Suppressor macrophage (primary cell): ENCODE data around the gene ITPK1.

ENCODE experiments used
- DNase-seq, 4 experiments: peaks; one replicate each; pipeline ENCODE4 v3.0.0-alpha.2; 2020 to 2022

The ITPK1 gene

GRCh38 chr14:93006567-93007051 lies 109.1 kb downstream of the ITPK1 start:
- DNase-seq = no peak

- DNase-seq = no peak
These were observed 109.9 kb downstream of the ITPK1 start for GRCh38 chr14:93005838-93006237.

GRCh38 chr14:93005135-93005813 lies 110.5 kb downstream of the ITPK1 start:
- no peak for DNase-seq

- no peak for DNase-seq
These were observed 111.0 kb downstream of the ITPK1 start for GRCh38 chr14:93004699-93005082.

- no peak for DNase-seq
These were observed 111.6 kb downstream of the ITPK1 start for GRCh38 chr14:93003945-93004698.

GRCh38 chr14:93002851-93003298 lies 112.8 kb downstream of the ITPK1 start:
- DNase-seq = no peak

- no peak for DNase-seq
These were observed 113.7 kb downstream of the ITPK1 start for GRCh38 chr14:93002049-93002448.

GRCh38 chr14:92998946-92999345 lies 116.8 kb downstream of the ITPK1 start:
- no peak for DNase-seq

- no peak for DNase-seq
These were observed 118.2 kb downstream of the ITPK1 start for GRCh38 chr14:92997343-92998061.

GRCh38 chr14:92995620-92996019 lies 120.1 kb downstream of the ITPK1 start:
- no peak for DNase-seq

GRCh38 chr14:92994942-92995341 lies 120.8 kb downstream of the ITPK1 start:
- no peak for DNase-seq

GRCh38 chr14:92994131-92994676 lies 121.5 kb downstream of the ITPK1 start:
- no peak for DNase-seq

GRCh38 chr14:92993302-92993701 lies 122.4 kb downstream of the ITPK1 start:
- no peak for DNase-seq

- DNase-seq = no peak
These were observed 124.2 kb downstream of the ITPK1 start for GRCh38 chr14:92991536-92991935.

- no peak for DNase-seq
These were observed 125.0 kb downstream of the ITPK1 start for GRCh38 chr14:92990456-92991430.

GRCh38 chr14:92988786-92989755 lies 126.7 kb downstream of the ITPK1 start:
- DNase-seq = no peak

GRCh38 chr14:92987713-92988510 lies 127.8 kb downstream of the ITPK1 start:
- DNase-seq = no peak

- DNase-seq = no peak
These were observed 128.6 kb downstream of the ITPK1 start for GRCh38 chr14:92987148-92987570.
